Activated gamma-delta T cell (primary cell): ENCODE measurements around the gene MRPL37.

ENCODE experiments used
- DNase-seq: peaks from one replicate; lab custom pipeline; 2025; lab: John Stamatoyannopoulos, UW

MRPL37 gene

DNA sequence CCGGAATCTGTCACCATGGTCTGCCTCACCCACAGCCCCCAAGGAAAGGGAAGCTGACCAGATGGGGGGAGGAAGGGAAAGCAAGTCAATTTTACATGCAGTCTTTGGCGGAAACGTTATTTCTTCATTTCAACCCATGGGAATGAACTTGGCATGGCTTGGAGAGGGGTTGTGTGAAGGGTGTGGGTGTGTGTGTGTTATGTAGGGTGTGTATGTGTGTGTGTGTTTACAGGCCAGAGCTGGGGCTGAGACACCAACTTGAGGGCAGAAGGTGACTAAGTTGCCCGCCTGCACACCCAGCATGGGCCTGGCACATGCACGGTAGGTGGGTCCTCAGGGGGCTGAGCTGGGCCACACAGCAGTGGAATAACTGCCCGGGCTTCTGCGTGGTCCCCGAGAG, 65.2 kb downstream of the MRPL37 start:
- no peak for DNase-seq

DNA sequence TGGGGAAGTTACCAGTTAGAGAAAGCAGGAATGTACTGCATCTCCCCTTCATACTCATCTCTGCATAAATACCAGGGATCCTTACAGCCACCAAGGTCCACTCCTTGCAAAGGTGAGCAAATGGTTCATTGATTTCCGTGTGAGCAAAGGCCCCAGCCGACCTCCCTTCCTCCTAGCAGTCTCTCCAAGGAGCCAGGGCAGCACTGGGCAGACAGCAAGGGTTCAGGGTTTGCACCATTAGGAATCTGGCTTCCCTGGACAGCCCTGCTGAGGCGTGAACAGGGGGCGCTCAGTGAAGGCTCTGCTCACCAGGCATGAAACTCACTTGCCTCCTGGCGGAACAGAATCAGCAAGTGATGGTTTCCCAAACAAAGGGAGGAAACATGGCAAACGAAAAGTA, 65.7 kb downstream of the MRPL37 start:
- DNase-seq: no peak

DNA sequence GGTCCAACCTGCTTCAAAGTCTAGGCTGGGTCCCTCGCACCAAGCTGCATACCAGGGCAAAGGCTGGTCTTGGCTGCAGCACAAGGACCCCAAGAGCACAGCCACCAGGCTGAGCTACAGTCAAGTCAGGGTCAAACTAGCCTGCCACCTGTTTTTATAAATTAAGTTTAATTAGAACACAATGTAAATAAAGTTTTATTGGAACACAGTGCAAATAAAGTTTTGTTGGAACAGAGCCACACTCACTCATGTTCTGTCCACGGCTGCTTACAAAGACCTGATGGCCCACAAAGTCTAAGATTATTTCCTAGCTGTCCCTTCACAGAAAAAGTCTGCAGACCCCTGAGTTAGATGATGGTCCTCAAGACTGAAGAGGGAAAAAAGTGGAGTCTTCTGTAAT, 66.2 kb downstream of the MRPL37 start:
- DNase-seq: no peak

DNA sequence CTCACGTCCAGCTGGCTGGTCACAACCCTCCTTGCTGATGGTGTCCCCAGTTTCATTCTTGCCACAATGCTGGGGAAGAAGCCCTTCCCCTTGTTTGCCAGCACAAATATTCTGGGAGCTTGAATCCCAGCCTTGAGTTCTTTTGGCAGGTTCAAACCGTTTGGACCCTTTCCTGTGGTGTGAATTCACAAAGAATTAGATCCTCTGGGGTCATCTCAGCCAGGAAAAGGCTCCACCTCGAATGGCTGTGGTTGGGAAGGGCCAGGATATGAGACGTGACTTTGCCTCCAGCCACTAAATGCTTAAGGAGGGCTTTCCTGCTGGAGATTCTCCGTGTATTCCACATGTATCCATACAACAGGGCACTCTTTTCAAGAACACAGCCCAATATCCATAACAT, 66.9 kb downstream of the MRPL37 start:
- DNase-seq: no peak
